Measurements from ENCODE around the gene CCDC102A. TPM values are rescaled to one million over a fixed set of nuclear protein-coding genes. Genes with fewer than 3 reads are reported as not detected.

Gene CCDC102A
- total RNA-seq, 4 donors from 2014 or later, result 17.4 to 30.4 (median 24.5) TPM

GRCh38 chr16:57574646-57575467 is 38.5 kb upstream of the CCDC102A start:
- peaks cover 0 to 5% (median 0%) of the 10 kb centered on the region in 4 donors for H3K4me1 ChIP-seq
- no peak overlapping the region for H3K27ac ChIP-seq
- no peak for TF ChIP-seq POLR2A (IDR thresholded peaks at IDR 0.05)
- TF ChIP-seq EP300 (IDR thresholded peaks at IDR 0.05), result no peak
- TF ChIP-seq CTCF (IDR thresholded peaks at IDR 0.05), result no peak
- H3K36me3 ChIP-seq, result no peaks in the 10 kb centered on the region
- H3K9me3 ChIP-seq, result no peaks in the 10 kb centered on the region
- 81 to 87% methylated on average over 14 to 21 of the region's 24 CpGs for WGBS, 2 donors
- H3K27me3 ChIP-seq, result peaks cover 0 to 6% of the 10 kb centered on the region in 2 donors
- DNase-seq (ENCODE audit: low spot score in 2 of 2), result no peak
- H3K4me3 ChIP-seq, result no peak overlapping the region

- Histone ChIP-seq H3K27ac (no peak overlapping the region), H3K27me3 (peaks cover 0 to 7% of the 10 kb centered on the region in 2 donors), H3K9me3 (no peaks in the 10 kb centered on the region), H3K36me3 (no peaks in the 10 kb centered on the region), H3K4me1 (peaks cover 0 to 5% (median 0%) of the 10 kb centered on the region in 4 donors), H3K4me3 (no peak overlapping the region)
- no peak for DNase-seq (ENCODE audit: low spot score in 2 of 2)
- TF ChIP-seq EP300 (IDR thresholded peaks at IDR 0.05), result no peak
- TF ChIP-seq CTCF (IDR thresholded peaks at IDR 0.05), result no peak
- TF ChIP-seq POLR2A (IDR thresholded peaks at IDR 0.05), result no peak
- 84 to 89% methylated on average over 12 of the region's 12 CpGs for WGBS, 2 donors
Measured at GRCh38 chr16:57574086-57574485, 37.7 kb upstream of the CCDC102A start.

- Histone ChIP-seq H3K4me1 (peaks cover 0 to 5% (median 0%) of the 10 kb centered on the region in 4 donors), H3K27me3 (peaks cover 0 to 7% of the 10 kb centered on the region in 2 donors), H3K27ac (no peak overlapping the region), H3K4me3 (no peak overlapping the region), H3K9me3 (no peaks in the 10 kb centered on the region), H3K36me3 (no peaks in the 10 kb centered on the region)
- WGBS, 2 donors, result 81 to 90% methylated on average over 10 of the region's 10 CpGs
- DNase-seq (ENCODE audit: low spot score in 2 of 2), result no peak
- no peak for TF ChIP-seq CTCF (IDR thresholded peaks at IDR 0.05)
- TF ChIP-seq EP300 (IDR thresholded peaks at IDR 0.05), result no peak
- TF ChIP-seq POLR2A (IDR thresholded peaks at IDR 0.05), result no peak
Measured at GRCh38 chr16:57572978-57573728, 36.8 kb upstream of the CCDC102A start.

- H3K27me3 ChIP-seq, result peaks cover 0 to 7% of the 10 kb centered on the region in 2 donors
- no peaks in the 10 kb centered on the region for H3K4me1 ChIP-seq
- no peak for TF ChIP-seq CTCF (IDR thresholded peaks at IDR 0.05)
- TF ChIP-seq EP300 (IDR thresholded peaks at IDR 0.05), result no peak
- TF ChIP-seq POLR2A (IDR thresholded peaks at IDR 0.05), result no peak
- 77 to 82% methylated on average over 8 to 9 of the region's 9 CpGs for WGBS, 2 donors
- no peak overlapping the region for H3K27ac ChIP-seq
- DNase-seq (ENCODE audit: low spot score in 2 of 2), result no peak
- no peak overlapping the region for H3K4me3 ChIP-seq
- H3K9me3 ChIP-seq, result no peaks in the 10 kb centered on the region
- no peaks in the 10 kb centered on the region for H3K36me3 ChIP-seq
Measured at GRCh38 chr16:57571098-57571497, 34.7 kb upstream of the CCDC102A start.

Data from tibial nerve (tissue), 4 donors.